Ovary (tissue), 9 donors: Measurements from ENCODE around the gene CPA4. TPM values are rescaled to one million over a fixed set of nuclear protein-coding genes. Genes with fewer than 3 reads are reported as not detected.

Experiments used
- DNase-seq, 5 donors: peaks; one replicate each; pipeline ENCODE4 v3.0.0-alpha.2; 2019 to 2020
- H3K27ac ChIP-seq, 2 donors: fragments of 200-600 bp; one replicate each; pipeline versions ENCODE4 v1.5.1 to v1.8.0; 2019 to 2022
- H3K27me3 ChIP-seq: fragments of 200-600 bp; one replicate; pipeline ENCODE4 v1.8.0; 2022
- H3K36me3 ChIP-seq: fragments of 200-600 bp; sonication (generic); one replicate; pipeline ENCODE4 v1.5.1; 2019
- H3K4me1 ChIP-seq: one replicate; pipeline ENCODE4 v1.8.1; 2013; ENCODE audit warnings: mild to moderate bottlenecking, moderate library complexity; ENCODE audit not compliant: insufficient read depth
- H3K4me3 ChIP-seq: fragments of 200-600 bp; sonication (generic); one replicate; pipeline ENCODE4 v1.5.1; 2017
- H3K9me3 ChIP-seq, 2 donors: fragments of 200-600 bp in 1 of 2; sonication (generic) in 1 of 2; one replicate each; pipeline versions ENCODE4 v1.5.1 to v1.8.1; 2013 to 2019; ENCODE audit warnings: mild to moderate bottlenecking in 1 of 2, moderate library complexity in 1 of 2
- CTCF ChIP-seq, 3 donors: fragments of 450-650 bp in 2 of 3; fragments of 200-600 bp in 1 of 3; IDR thresholded peaks; one replicate each; pipeline versions ENCODE4 v1.5.1 to v1.8.0; 2016 to 2022; ENCODE audit warnings: antibody characterized with exemption in 3 of 3, mild to moderate bottlenecking in 1 of 3
- EP300 ChIP-seq: sonication (generic); formaldehyde crosslinking; IDR thresholded peaks from one replicate; pipeline ENCODE4 v1.6.1; 2017; ENCODE audit warnings: antibody characterized with exemption
- POLR2A ChIP-seq: fragments of 450-650 bp; IDR thresholded peaks from one replicate; pipeline ENCODE4 v1.6.1; 2017; ENCODE audit warnings: antibody characterized with exemption, mild to moderate bottlenecking, moderate library complexity
- WGBS, 3 donors: extraction: QIAGEN DNeasy Blood & Tissue Kit in 1 of 3; methylation state at CpG; one replicate each; pipeline versions ENCODE4 v1.1.5 to v1.1.7; 2013 to 2017; 5-methylcytosine and 5-hydroxymethylcytosine counted together
- intact Hi-C, 4 donors: fragments of 100-400 bp; cut with DNase I; formaldehyde crosslinking; loops; one replicate each; pipeline versions ENCODE4 v1.11.0 to v1.15.1; 2022 to 2023
- polyA plus RNA-seq, 2 donors: library from polyadenylated mRNA; stranded (reverse); fragments of 200-250 nt in 1 of 2; fragments of 350-450 nt in 1 of 2; fragmentation: Illumina TruSeq in 1 of 2; extraction: RNeasy Lipid Tissue Mini Kit (QIAGEN cat#74804) in 1 of 2; gene quantifications; one replicate each; pipeline ENCODE4 v1.2.3, GENCODE V29; 2013 to 2014
- total RNA-seq, 7 donors: library from RNA; depleted of rRNA in 2 of 7; stranded (reverse); fragments of >200 nt in 2 of 7; fragmentation: NEBNext Ultra II Directional in 3 of 7; extraction: Animal tissue kit (Norgen Biotek cat#: 25700) in 3 of 7; gene quantifications; one replicate each; pipeline versions ENCODE4 v1.1.0 to v1.2.4, GENCODE V29; 2016 to 2023
- donor health status: DM: no; HTN: no; CAD: no; lungs with moderate emphysema.
- donor health status: DM: no; HTN: no; CAD: no.
- donor health status: Bipolar disorder and iron deficiency.
- donor health status: DM: yes; HTN: yes; CAD: no.
- donor health status: DM: no; HTN: no; CAD: no.
- donor health status: DM: yes; HTN: yes; CAD: no.

The CPA4 gene
- total and polyA plus RNA-seq, 9 donors, result 0.13 to 1.7 (median 0.33) TPM; not detected in 3

- no peak overlapping the region for H3K27ac ChIP-seq
- no peaks in the 10 kb centered on the region for H3K9me3 ChIP-seq
- intact Hi-C loops, result no loop called here
- no peaks in the 10 kb centered on the region for H3K4me1 ChIP-seq
- DNase-seq, result no peak
- H3K27me3 ChIP-seq, result no peaks in the 10 kb centered on the region
- no peaks in the 10 kb centered on the region for H3K36me3 ChIP-seq
- WGBS, 3 donors, result 65 to 82% (median 67%) methylated on average over 2 of the region's 2 CpGs
- no peak overlapping the region for H3K4me3 ChIP-seq
- TF ChIP-seq CTCF (IDR thresholded peaks at IDR 0.05) (no peak), EP300 (no peak), POLR2A (no peak)
These were observed 40.9 kb downstream of the CPA4 start for GRCh38 chr7:130333832-130334231.

- Histone ChIP-seq H3K36me3 (no peaks in the 10 kb centered on the region), H3K4me1 (no peaks in the 10 kb centered on the region), H3K27ac (no peak overlapping the region), H3K9me3 (no peaks in the 10 kb centered on the region), H3K27me3 (no peaks in the 10 kb centered on the region), H3K4me3 (no peak overlapping the region)
- intact Hi-C loops, result no loop called here
- peak in 1 of 5 donors; percentile 28 for DNase-seq
- WGBS, 3 donors, result 5 to 10% (median 5%) methylated on average over 6 of the region's 6 CpGs
- TF ChIP-seq POLR2A, result no peak
- no peak for TF ChIP-seq CTCF (IDR thresholded peaks at IDR 0.05)
- TF ChIP-seq EP300, result no peak
These were observed 41.3 kb downstream of the CPA4 start for GRCh38 chr7:130334274-130334673.

DNA sequence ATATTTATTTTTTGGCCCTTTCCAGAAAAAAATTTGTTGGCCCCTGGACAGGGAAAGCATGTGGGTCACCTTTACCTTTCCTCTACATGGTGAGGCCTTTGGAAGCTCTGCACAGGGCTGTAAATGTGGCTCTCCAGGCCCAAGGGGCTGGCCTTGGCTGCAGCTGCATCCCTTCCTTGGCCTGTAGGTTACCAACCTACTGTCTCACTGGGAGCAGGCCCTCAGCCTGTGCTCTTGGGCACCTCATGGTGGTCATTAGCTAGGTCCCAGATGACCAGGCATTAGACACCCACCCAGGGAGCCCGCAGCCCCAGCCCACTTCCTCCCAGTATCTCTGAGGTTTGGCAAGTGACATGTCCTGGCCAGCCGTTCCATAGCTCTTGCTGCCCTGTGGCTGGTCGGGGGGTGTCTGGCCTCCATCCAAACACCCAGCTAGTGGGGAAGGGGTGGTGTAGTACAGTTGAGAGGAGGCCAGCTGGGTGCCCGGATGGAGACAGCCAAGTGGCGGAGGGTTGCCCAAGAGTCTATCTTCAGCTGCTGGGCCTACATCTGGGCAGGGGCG lies 44.5 kb downstream of the CPA4 start:
- intact Hi-C loops, result no loop called here
- H3K4me3 ChIP-seq, result no peak overlapping the region
- WGBS, 3 donors, result 77 to 85% (median 83%) methylated on average over 6 of the region's 6 CpGs

GRCh38 chr7:130338233-130338632 lies 45.3 kb downstream of the CPA4 start:
- H3K27ac ChIP-seq, result no peak overlapping the region
- no peaks in the 10 kb centered on the region for H3K9me3 ChIP-seq
- no peaks in the 10 kb centered on the region for H3K36me3 ChIP-seq
- TF ChIP-seq EP300 (no peak), CTCF (IDR thresholded peaks at IDR 0.05) (no peak), POLR2A (no peak)
- 93 to 98% (median 97%) methylated on average over 3 of the region's 3 CpGs for WGBS, 3 donors
- H3K27me3 ChIP-seq, result no peaks in the 10 kb centered on the region
- no peaks in the 10 kb centered on the region for H3K4me1 ChIP-seq
- no peak for DNase-seq
- no peak overlapping the region for H3K4me3 ChIP-seq
- intact Hi-C loops, result no loop called here

More for the DNA sequence above, 44.5 kb downstream of the CPA4 start:
- Histone ChIP-seq H3K36me3 (no peaks in the 10 kb centered on the region), H3K27me3 (no peaks in the 10 kb centered on the region), H3K27ac (no peak overlapping the region), H3K9me3 (no peaks in the 10 kb centered on the region), H3K4me1 (no peaks in the 10 kb centered on the region)
- TF ChIP-seq EP300 (no peak), CTCF (IDR thresholded peaks at IDR 0.05) (no peak), POLR2A (no peak)
- DNase-seq, result no peak
